IMR-90 (cell line): Measurements from ENCODE around the gene EXOC6. TPM values are rescaled to one million over a fixed set of nuclear protein-coding genes. Genes with fewer than 3 reads are reported as not detected.

Experiments
- ATAC-seq: fragments of 200-7000 bp; cut with Tn5 transposase; 2 replicates; pipeline ENCODE4 v1.9.1; 2020; ENCODE audit warnings: low read depth, mild to moderate bottlenecking, moderate library complexity
- BruUV-seq: library from RNA; stranded (reverse); fragments of 400-500 nt; replicated peaks from 2 replicates; lab custom pipeline; 2021; lab: Mats Ljungman, UMichigan
- CTCF ChIA-PET: fragments of 300-600 bp; formaldehyde crosslinking; extraction: SDS; loops from one replicate; lab custom pipeline; 2021; ENCODE audit warnings: antibody characterized with exemption; lab: Yijun Ruan, JAX
- POLR2A ChIA-PET: fragments of 300-600 bp; sonication (Branson Sonifier 250); formaldehyde crosslinking; loops from one replicate; lab custom pipeline; 2022; ENCODE audit warnings: antibody characterized with exemption; ENCODE audit not compliant: unreplicated experiment; lab: Charles Lee
- DNase-seq: peaks from one replicate; pipeline ENCODE4 v3.0.0; 2013
- H2AFZ ChIP-seq: replicated peaks from 2 replicates; pipeline ENCODE3; 2013; ENCODE audit warnings: low read length, mild to moderate bottlenecking; ENCODE audit not compliant: poor library complexity
- H2AK5ac ChIP-seq: 2 replicates; pipeline ENCODE4 v1.6.1; 2013; ENCODE audit warnings: low read depth, low read length, inconsistent platforms
- H2AK9ac ChIP-seq: replicated peaks from 2 replicates; pipeline ENCODE3; 2013; ENCODE audit warnings: mild to moderate bottlenecking, low read depth, low read length, moderate library complexity; ENCODE audit not compliant: poor library complexity
- H2BK120ac ChIP-seq: 2 replicates; pipeline ENCODE4 v1.6.1; 2013; ENCODE audit warnings: low read depth, low read length, inconsistent platforms
- H2BK15ac ChIP-seq: 3 replicates; pipeline ENCODE4 v1.6.1; 2013; ENCODE audit warnings: low read depth, low read length, inconsistent platforms
- H2BK20ac ChIP-seq: 2 replicates; pipeline ENCODE4 v1.6.1; 2013; ENCODE audit warnings: low read depth, mild to moderate bottlenecking, inconsistent platforms, low read length, moderate library complexity
- H2BK5ac ChIP-seq: 2 replicates; pipeline ENCODE4 v1.6.1; 2013; ENCODE audit warnings: mild to moderate bottlenecking, low read depth, low read length, inconsistent platforms; ENCODE audit not compliant: poor library complexity, severe bottlenecking
- H3K14ac ChIP-seq: replicated peaks from 2 replicates; pipeline ENCODE4 v1.6.1; 2013; ENCODE audit warnings: low read depth, low read length, inconsistent platforms
- H3K18ac ChIP-seq: 2 replicates; pipeline ENCODE4 v1.6.1; 2013; ENCODE audit warnings: low read depth, low read length, control low read depth
- H3K23ac ChIP-seq: 2 replicates; pipeline ENCODE4 v1.6.1; 2013; ENCODE audit warnings: low read depth, low read length, inconsistent platforms
- H3K27ac ChIP-seq: 2 replicates; pipeline ENCODE4 v1.5.1; 2013; ENCODE audit warnings: mild to moderate bottlenecking, control low read depth, low read length; ENCODE audit not compliant: insufficient read depth
- H3K27me3 ChIP-seq: 2 replicates; pipeline ENCODE4 v1.6.1; 2013; ENCODE audit warnings: low read length; ENCODE audit not compliant: control insufficient read depth, insufficient read depth
- H3K36me3 ChIP-seq: 2 replicates; pipeline ENCODE4 v1.6.1; 2013; ENCODE audit warnings: low read length, mixed read lengths; ENCODE audit not compliant: control insufficient read depth, insufficient read depth
- H3K4ac ChIP-seq: 2 replicates; pipeline ENCODE4 v1.6.1; 2013; ENCODE audit warnings: low read depth, low read length, inconsistent platforms
- H3K4me1 ChIP-seq: 2 replicates; pipeline ENCODE4 v1.6.1; 2013; ENCODE audit warnings: low read length, mixed read lengths; ENCODE audit not compliant: control insufficient read depth, insufficient read depth
- H3K4me2 ChIP-seq: 2 replicates; pipeline ENCODE4 v1.6.1; 2013; ENCODE audit warnings: low read depth, mild to moderate bottlenecking, control low read depth, low read length, moderate library complexity
- H3K4me3 ChIP-seq: 2 replicates; pipeline ENCODE4 v1.5.1; 2013; ENCODE audit warnings: low read depth, mild to moderate bottlenecking, control low read depth, low read length, moderate library complexity; ENCODE audit not compliant: insufficient read depth
- H3K56ac ChIP-seq: 2 replicates; pipeline ENCODE4 v1.6.1; 2013; ENCODE audit warnings: low read length, inconsistent platforms; ENCODE audit not compliant: insufficient read depth; ENCODE audit errors: extremely low read depth
- H3K79me1 ChIP-seq, 2 experiments: 2 replicates each; pipeline ENCODE4 v1.6.1; 2013; ENCODE audit warnings: low read length in 2 of 2, inconsistent platforms in 1 of 2, low read depth in 1 of 2
- H3K9ac ChIP-seq: 2 replicates; pipeline ENCODE4 v1.6.1; 2013; ENCODE audit warnings: low read depth, low read length, control low read depth
- H3K9me1 ChIP-seq: 2 replicates; pipeline ENCODE4 v1.6.1; 2013; ENCODE audit warnings: low read length, inconsistent platforms; ENCODE audit not compliant: insufficient read depth
- H3K9me3 ChIP-seq: 2 replicates; pipeline ENCODE4 v1.6.1; 2013; ENCODE audit warnings: low read length; ENCODE audit not compliant: control insufficient read depth, insufficient read depth
- H4K20me1 ChIP-seq: 2 replicates; pipeline ENCODE4 v1.6.1; 2013; ENCODE audit warnings: low read length, inconsistent platforms; ENCODE audit not compliant: insufficient read depth
- H4K5ac ChIP-seq: 2 replicates; pipeline ENCODE4 v1.6.1; 2013; ENCODE audit warnings: mild to moderate bottlenecking, low read depth, low read length, control low read depth
- H4K8ac ChIP-seq, 2 experiments: 2 replicates each; pipeline ENCODE4 v1.6.1; 2013; ENCODE audit warnings: low read depth in 2 of 2, low read length in 2 of 2, control low read depth in 1 of 2, inconsistent platforms in 1 of 2
- H4K91ac ChIP-seq: 2 replicates; pipeline ENCODE4 v1.6.1; 2013; ENCODE audit warnings: low read depth, low read length, inconsistent platforms; ENCODE audit not compliant: insufficient read depth
- BHLHE40 ChIP-seq: fragments of 150-350 bp; IDR thresholded peaks from 2 replicates; pipeline ENCODE4 v1.6.1; 2016; ENCODE audit warnings: mild to moderate bottlenecking, low read depth, low read length
- CEBPB ChIP-seq: IDR thresholded peaks from 2 replicates; pipeline ENCODE4 v1.6.1; 2012; ENCODE audit warnings: low read depth, low read length, improper control_type of control experiment
- CHD1 ChIP-seq: IDR thresholded peaks from 2 replicates; pipeline ENCODE4 v1.6.1; 2012; ENCODE audit warnings: low read depth, low read length, improper control_type of control experiment
- FOS ChIP-seq: fragments of 150-350 bp; IDR thresholded peaks from 2 replicates; pipeline ENCODE4 v1.6.1; 2016; ENCODE audit warnings: low read depth, low read length
- MAFK ChIP-seq: IDR thresholded peaks from 2 replicates; pipeline ENCODE4 v1.6.1; 2012; ENCODE audit warnings: low read depth, low read length, improper control_type of control experiment
- MAZ ChIP-seq: IDR thresholded peaks from 2 replicates; pipeline ENCODE4 v1.6.1; 2012; ENCODE audit warnings: low read depth, mild to moderate bottlenecking, low read length, improper control_type of control experiment, moderate library complexity, borderline replicate concordance
- MXI1 ChIP-seq: IDR thresholded peaks from 2 replicates; pipeline ENCODE4 v1.6.1; 2012; ENCODE audit warnings: low read depth, mild to moderate bottlenecking, low read length, moderate library complexity, borderline replicate concordance
- NFE2L2 ChIP-seq: fragments of 150-350 bp; IDR thresholded peaks from 2 replicates; pipeline ENCODE4 v1.6.1; 2016; ENCODE audit warnings: low read depth, mild to moderate bottlenecking, low read length
- POLR2A ChIP-seq: IDR thresholded peaks from 2 replicates; pipeline ENCODE4 v1.6.1; 2012; ENCODE audit warnings: mild to moderate bottlenecking, low read depth, low read length
- RAD21 ChIP-seq: IDR thresholded peaks from 2 replicates; pipeline ENCODE4 v1.6.1; 2012; ENCODE audit warnings: low read length, improper control_type of control experiment
- RCOR1 ChIP-seq: IDR thresholded peaks from 2 replicates; pipeline ENCODE4 v1.6.1; 2012; ENCODE audit warnings: mild to moderate bottlenecking, low read length, improper control_type of control experiment; ENCODE audit not compliant: insufficient replicate concordance
- RFX5 ChIP-seq: IDR thresholded peaks from 2 replicates; pipeline ENCODE4 v1.8.0; 2012; ENCODE audit warnings: low read depth, mild to moderate bottlenecking, low read length, moderate library complexity
- SMC3 ChIP-seq: fragments of 150-350 bp; IDR thresholded peaks from 2 replicates; pipeline ENCODE4 v1.6.1; 2016; ENCODE audit warnings: low read depth, mild to moderate bottlenecking, antibody characterized with exemption, low read length, moderate library complexity
- USF2 ChIP-seq: fragments of 150-350 bp; IDR thresholded peaks from 2 replicates; pipeline ENCODE4 v1.6.1; 2017; ENCODE audit warnings: mild to moderate bottlenecking, antibody characterized with exemption, low read length, low read depth
- WGBS, 2 experiments: methylation state at CpG; one replicate each; pipeline versions ENCODE4 v1.1.5 to v1.1.7; 2013; ENCODE audit warnings: missing lambda C conversion rate in 2 of 2; ENCODE audit not compliant: insufficient read length in 1 of 2; ENCODE audit errors: extremely low coverage in 2 of 2; 5-methylcytosine and 5-hydroxymethylcytosine counted together
- dilution Hi-C: fragments of 300-500 bp; cut with HindIII; formaldehyde crosslinking; loops from one replicate; pipeline ENCODE4 v1.14.3; 2018; ENCODE audit warnings: low sequenced_read_pairs; ENCODE audit not compliant: unreplicated experiment
- in situ Hi-C: fragments of 300-500 bp; cut with MboI; formaldehyde crosslinking; loops from 3 replicates; pipeline ENCODE4 v1.14.3; 2019; ENCODE audit warnings: low sequenced_read_pairs, inconsistent platforms, mixed read lengths
- intact Hi-C: fragments of 100-400 bp; cut with micrococcal nuclease; formaldehyde crosslinking; loops from 2 replicates; pipeline ENCODE4 v1.10.0; 2022
- polyA plus RNA-seq, 3 experiments: library from polyadenylated mRNA; depleted of rRNA; stranded (reverse); fragments of >200 nt; gene quantifications; 2 replicates each; pipeline ENCODE4 v1.2.3, GENCODE V29; 2012; ENCODE audit warnings: low replicate concordance in 1 of 3
- total RNA-seq: library from RNA; depleted of rRNA; stranded (reverse); fragments of >200 nt; gene quantifications from 2 replicates; pipeline ENCODE4 v1.2.3, GENCODE V29; 2012
- TF ChIP-seq, protein P1 (sequence below): fragments of 150-350 bp; IDR thresholded peaks from 2 replicates; pipeline ENCODE4 v1.6.1; 2016; ENCODE audit warnings: low read depth, mild to moderate bottlenecking, low read length, moderate library complexity, borderline replicate concordance

The EXOC6 gene
- total and polyA plus RNA-seq, 2 of the 4 experiments (the other 2 are of a cell fraction), result 4.5 to 11.5 TPM

DNA sequence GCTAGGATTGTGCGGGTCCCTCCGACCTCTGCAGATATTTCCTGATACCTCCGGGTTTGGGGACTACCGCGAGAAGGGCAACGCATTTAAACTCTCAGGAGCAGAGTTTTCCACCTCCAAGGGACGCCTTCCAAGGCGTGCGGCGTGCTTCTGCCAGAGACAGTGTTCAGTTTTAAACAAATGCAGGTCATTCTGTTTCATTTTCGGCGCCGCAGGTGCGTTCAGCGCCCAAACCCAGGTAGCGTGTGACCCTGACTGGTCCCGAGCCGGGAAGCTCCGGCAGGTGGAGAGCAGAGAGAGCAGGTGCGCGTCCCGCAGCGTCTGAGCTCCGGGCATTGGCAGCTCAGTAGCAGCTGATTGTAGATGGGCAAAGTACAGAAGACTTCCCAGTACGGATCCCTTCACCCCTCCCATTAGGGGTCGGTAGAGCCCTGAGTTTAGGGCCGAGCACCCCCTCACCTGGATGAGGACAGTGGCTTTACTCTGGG, 223.9 kb downstream of the EXOC6 start:
- H3K9me3 ChIP-seq, result no peaks in the 10 kb centered on the region
- no peaks in the 10 kb centered on the region for H3K9me1 ChIP-seq
- intact Hi-C loops (loop anchor here (5.0 kb wide), 1 partner anchor 65 kb away; no protein-coding TSS in a partner anchor), in situ Hi-C loops (no loop called here), dilution Hi-C loops (no loop called here)
- no peak overlapping the region for H3K4ac ChIP-seq
- no peak overlapping the region for H2AK5ac ChIP-seq
- ATAC-seq (no peak; the same call in 1 of the 2 replicates), DNase-seq (no peak)
- no TSS peak for BruUV-seq
- no peak overlapping the region for H3K14ac ChIP-seq
- ChIA-PET CTCF (interaction anchor here (1.4 kb wide), 1 partner anchor 9 kb away, joined by 4 read pairs; no protein-coding TSS in a partner anchor), POLR2A (no interaction called here)
- H2BK20ac ChIP-seq, result no peak overlapping the region
- H4K5ac ChIP-seq, result no peak overlapping the region
- no peak overlapping the region for H2BK5ac ChIP-seq
- H3K56ac ChIP-seq, result no peak overlapping the region
- no peak overlapping the region for H3K9ac ChIP-seq
- 2% methylated on average over 14 of the region's 27 CpGs; no CpG with 5 or more reads in 1 of the 2 experiments for WGBS, 2 experiments
- no peak overlapping the region for H2BK120ac ChIP-seq
- H4K91ac ChIP-seq, result no peak overlapping the region
- H3K36me3 ChIP-seq, result no peaks in the 10 kb centered on the region
- H3K4me1 ChIP-seq, result peaks cover 6% of the 10 kb centered on the region; the same call in 1 of the 2 replicates
- H3K18ac ChIP-seq, result no peak overlapping the region
- no peak overlapping the region for H2AK9ac ChIP-seq
- TF ChIP-seq RFX5, result no peak
- no peak for TF ChIP-seq CHD1
- no peak for TF ChIP-seq RAD21
- TF ChIP-seq RCOR1, result no peak
- no peak for TF ChIP-seq MAFK
- no peak for TF ChIP-seq NFE2L2
- no peak for TF ChIP-seq CEBPB
- TF ChIP-seq USF2, result no peak
- TF ChIP-seq SMC3, result no peak
- TF ChIP-seq FOS, result no peak
- TF ChIP-seq POLR2A, result no peak
- TF ChIP-seq, protein P1, sequence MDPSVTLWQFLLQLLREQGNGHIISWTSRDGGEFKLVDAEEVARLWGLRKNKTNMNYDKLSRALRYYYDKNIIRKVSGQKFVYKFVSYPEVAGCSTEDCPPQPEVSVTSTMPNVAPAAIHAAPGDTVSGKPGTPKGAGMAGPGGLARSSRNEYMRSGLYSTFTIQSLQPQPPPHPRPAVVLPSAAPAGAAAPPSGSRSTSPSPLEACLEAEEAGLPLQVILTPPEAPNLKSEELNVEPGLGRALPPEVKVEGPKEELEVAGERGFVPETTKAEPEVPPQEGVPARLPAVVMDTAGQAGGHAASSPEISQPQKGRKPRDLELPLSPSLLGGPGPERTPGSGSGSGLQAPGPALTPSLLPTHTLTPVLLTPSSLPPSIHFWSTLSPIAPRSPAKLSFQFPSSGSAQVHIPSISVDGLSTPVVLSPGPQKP, result no peak
- no peak for TF ChIP-seq MAZ
- no peak for TF ChIP-seq MXI1
- TF ChIP-seq BHLHE40, result no peak
- H3K27me3 ChIP-seq, result peaks cover 96% of the 10 kb centered on the region
- peak overlapping the region; percentile 70 for H3K4me2 ChIP-seq
- H2AFZ ChIP-seq, result peak overlapping the region; percentile 68
- no peak overlapping the region for H4K8ac ChIP-seq
- no peaks in the 10 kb centered on the region for H3K79me1 ChIP-seq
- H3K27ac ChIP-seq, result no peak overlapping the region
- peaks cover 21% of the 10 kb centered on the region; the same call in 1 of the 2 replicates for H4K20me1 ChIP-seq
- no peak overlapping the region for H2BK15ac ChIP-seq
- H3K4me3 ChIP-seq, result no peak overlapping the region
- H3K23ac ChIP-seq, result no peak overlapping the region
